SU-DHL-6 (cell line): ENCODE data around the gene EEPD1.

ENCODE experiments used
- EZH2phosphoT487 ChIP-seq: fragments of 200-600 bp; sonication (generic), shearing (Covaris generic); conservative IDR thresholded peaks from 2 replicates; pipeline ENCODE4 v1.6.1; 2018; ENCODE audit warnings: mild to moderate bottlenecking, antibody characterized with exemption, low read length, moderate library complexity, mixed read lengths
- TF ChIP-seq, protein P1 (sequence below): fragments of 200-600 bp; sonication (generic); IDR thresholded peaks from one replicate; pipeline ENCODE4 v1.5.1; 2017; ENCODE audit warnings: antibody characterized with exemption, mild to moderate bottlenecking, low read length, moderate library complexity; ENCODE audit not compliant: insufficient read depth, poor library complexity, severe bottlenecking

DNA sequence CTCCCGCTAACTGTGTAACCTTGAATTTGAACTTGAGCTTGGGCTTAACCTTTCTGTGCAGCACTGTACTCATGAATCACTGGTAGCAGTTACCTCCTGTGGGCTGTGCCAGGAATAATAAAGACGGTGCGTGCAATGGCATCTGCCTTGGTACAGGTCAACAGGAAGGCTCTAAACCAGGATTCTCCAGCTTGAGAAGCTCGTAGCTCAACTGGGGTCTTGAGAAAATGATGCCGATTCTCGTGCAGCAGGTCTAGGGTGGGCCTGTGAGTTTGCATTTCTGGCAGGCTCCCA is 124.1 kb downstream of the EEPD1 start:
- TF ChIP-seq, protein P1, sequence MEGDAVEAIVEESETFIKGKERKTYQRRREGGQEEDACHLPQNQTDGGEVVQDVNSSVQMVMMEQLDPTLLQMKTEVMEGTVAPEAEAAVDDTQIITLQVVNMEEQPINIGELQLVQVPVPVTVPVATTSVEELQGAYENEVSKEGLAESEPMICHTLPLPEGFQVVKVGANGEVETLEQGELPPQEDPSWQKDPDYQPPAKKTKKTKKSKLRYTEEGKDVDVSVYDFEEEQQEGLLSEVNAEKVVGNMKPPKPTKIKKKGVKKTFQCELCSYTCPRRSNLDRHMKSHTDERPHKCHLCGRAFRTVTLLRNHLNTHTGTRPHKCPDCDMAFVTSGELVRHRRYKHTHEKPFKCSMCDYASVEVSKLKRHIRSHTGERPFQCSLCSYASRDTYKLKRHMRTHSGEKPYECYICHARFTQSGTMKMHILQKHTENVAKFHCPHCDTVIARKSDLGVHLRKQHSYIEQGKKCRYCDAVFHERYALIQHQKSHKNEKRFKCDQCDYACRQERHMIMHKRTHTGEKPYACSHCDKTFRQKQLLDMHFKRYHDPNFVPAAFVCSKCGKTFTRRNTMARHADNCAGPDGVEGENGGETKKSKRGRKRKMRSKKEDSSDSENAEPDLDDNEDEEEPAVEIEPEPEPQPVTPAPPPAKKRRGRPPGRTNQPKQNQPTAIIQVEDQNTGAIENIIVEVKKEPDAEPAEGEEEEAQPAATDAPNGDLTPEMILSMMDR: no peak
- no peak for TF ChIP-seq EZH2phosphoT487
